ENCODE results near the gene TENM3. TPM values are rescaled to one million over a fixed set of nuclear protein-coding genes. Genes with fewer than 3 reads are reported as not detected.

Gene TENM3
- total RNA-seq, 1 donor from 2014 or later = 40.4 TPM

- H3K9me3 Mint-ChIP-seq (ENCODE audit: low read depth) = no peaks in the 10 kb centered on the region
- peaks cover 11% of the 10 kb centered on the region for H3K36me3 Mint-ChIP-seq (ENCODE audit: insufficient read depth)
- no peak for DNase-seq (ENCODE audit: low spot score, unreplicated experiment)
- peaks cover 10% of the 10 kb centered on the region for H3K4me1 Mint-ChIP-seq (ENCODE audit: low read depth)
- no peak for TF ChIP-seq CTCF (IDR thresholded peaks at IDR 0.05; ENCODE audit: unreplicated experiment)
- peak overlapping the region; percentile 3 for H3K27ac Mint-ChIP-seq
- peaks cover 8% of the 10 kb centered on the region for H3K27me3 Mint-ChIP-seq
- H3K4me3 Mint-ChIP-seq (ENCODE audit: low read depth) = no peak overlapping the region
Observed at GRCh38 chr4:182715548-182715947, 472.3 kb downstream of the TENM3 start.

- peaks cover 11% of the 10 kb centered on the region for H3K36me3 Mint-ChIP-seq (ENCODE audit: insufficient read depth)
- peaks cover 8% of the 10 kb centered on the region for H3K27me3 Mint-ChIP-seq
- H3K4me1 Mint-ChIP-seq (ENCODE audit: low read depth) = peaks cover 10% of the 10 kb centered on the region
- H3K27ac Mint-ChIP-seq = no peak overlapping the region
- DNase-seq (ENCODE audit: low spot score, unreplicated experiment) = no peak
- no peaks in the 10 kb centered on the region for H3K9me3 Mint-ChIP-seq (ENCODE audit: low read depth)
- no peak overlapping the region for H3K4me3 Mint-ChIP-seq (ENCODE audit: low read depth)
- no peak for TF ChIP-seq CTCF (IDR thresholded peaks at IDR 0.05; ENCODE audit: unreplicated experiment)
Observed at GRCh38 chr4:182716192-182716591, 473.0 kb downstream of the TENM3 start.

GRCh38 chr4:182717788-182718583 lies 474.8 kb downstream of the TENM3 start:
- peaks cover 8% of the 10 kb centered on the region for H3K27me3 Mint-ChIP-seq
- H3K4me1 Mint-ChIP-seq (ENCODE audit: low read depth) = peaks cover 10% of the 10 kb centered on the region
- H3K27ac Mint-ChIP-seq = no peak overlapping the region
- no peak overlapping the region for H3K4me3 Mint-ChIP-seq (ENCODE audit: low read depth)
- no peak for TF ChIP-seq CTCF (IDR thresholded peaks at IDR 0.05; ENCODE audit: unreplicated experiment)
- H3K9me3 Mint-ChIP-seq (ENCODE audit: low read depth) = no peaks in the 10 kb centered on the region
- H3K36me3 Mint-ChIP-seq (ENCODE audit: insufficient read depth) = peaks cover 11% of the 10 kb centered on the region
- DNase-seq (ENCODE audit: low spot score, unreplicated experiment) = no peak

GRCh38 chr4:182724414-182724813 lies 481.2 kb downstream of the TENM3 start:
- H3K9me3 Mint-ChIP-seq (ENCODE audit: low read depth) = no peaks in the 10 kb centered on the region
- H3K4me1 Mint-ChIP-seq (ENCODE audit: low read depth) = peaks cover 11% of the 10 kb centered on the region
- TF ChIP-seq CTCF (IDR thresholded peaks at IDR 0.05; ENCODE audit: unreplicated experiment) = no peak
- no peak overlapping the region for H3K4me3 Mint-ChIP-seq (ENCODE audit: low read depth)
- H3K27ac Mint-ChIP-seq = no peak overlapping the region
- no peak for DNase-seq (ENCODE audit: low spot score, unreplicated experiment)
- H3K27me3 Mint-ChIP-seq = no peaks in the 10 kb centered on the region
- peaks cover 1% of the 10 kb centered on the region for H3K36me3 Mint-ChIP-seq (ENCODE audit: insufficient read depth)

- no peak overlapping the region for H3K4me3 Mint-ChIP-seq (ENCODE audit: low read depth)
- no peak for DNase-seq (ENCODE audit: low spot score, unreplicated experiment)
- no peak overlapping the region for H3K27ac Mint-ChIP-seq
- no peak for TF ChIP-seq CTCF (IDR thresholded peaks at IDR 0.05; ENCODE audit: unreplicated experiment)
- peaks cover 6% of the 10 kb centered on the region for H3K4me1 Mint-ChIP-seq (ENCODE audit: low read depth)
- H3K36me3 Mint-ChIP-seq (ENCODE audit: insufficient read depth) = peaks cover 18% of the 10 kb centered on the region
- no peaks in the 10 kb centered on the region for H3K27me3 Mint-ChIP-seq
- no peaks in the 10 kb centered on the region for H3K9me3 Mint-ChIP-seq (ENCODE audit: low read depth)
Observed at GRCh38 chr4:182729516-182729915, 486.3 kb downstream of the TENM3 start.

Data from progenitor cell of endocrine pancreas (in vitro differentiated cells).